Colonic mucosa (tissue), 4 donors: ENCODE results near the gene CCDC197. TPM values are rescaled to one million over a fixed set of nuclear protein-coding genes. Genes with fewer than 3 reads are reported as not detected.
A peak's percentile ranks its signal among the peaks of the same experiment; 100 is the strongest.

ENCODE experiments used
- DNase-seq: peaks from one replicate; pipeline ENCODE4 v3.0.0-alpha.2; 2020
- H3K27ac ChIP-seq: fragments of 200-600 bp; one replicate; pipeline ENCODE4 v1.8.0; 2021
- H3K27me3 ChIP-seq: fragments of 200-600 bp; one replicate; pipeline ENCODE4 v1.8.0; 2021
- H3K36me3 ChIP-seq: fragments of 200-600 bp; one replicate; pipeline ENCODE4 v1.8.0; 2021
- H3K4me1 ChIP-seq: fragments of 200-600 bp; one replicate; pipeline ENCODE4 v1.8.0; 2021; ENCODE audit warnings: mild to moderate bottlenecking
- H3K4me3 ChIP-seq: fragments of 200-600 bp; one replicate; pipeline ENCODE4 v1.8.0; 2021
- H3K9ac ChIP-seq, 2 donors: one replicate each; pipeline ENCODE4 v1.7.0; 2013; ENCODE audit warnings: control low read depth in 2 of 2, low read depth in 2 of 2, low read length in 2 of 2
- H3K9me3 ChIP-seq: fragments of 200-600 bp; one replicate; pipeline ENCODE4 v1.8.0; 2021
- CTCF ChIP-seq: fragments of 200-600 bp; IDR thresholded peaks from one replicate; pipeline ENCODE4 v1.8.0; 2022; ENCODE audit warnings: antibody characterized with exemption, mild to moderate bottlenecking
- intact Hi-C: fragments of 100-400 bp; cut with DNase I; formaldehyde crosslinking; loops from one replicate; pipeline ENCODE4 v1.14.1; 2022
- total RNA-seq, 2 donors: library from RNA; stranded (reverse); fragmentation: NEBNext Ultra II Directional in 1 of 2; extraction: Animal tissue kit (Norgen Biotek cat#: 25700) in 1 of 2; gene quantifications; one replicate each; pipeline ENCODE4 v1.2.1, GENCODE V29; 2021
- donor health status: healthy.
- donor health status: DM: no; HTN: no; CAD: no.
- donor health status: DM: no; HTN: no; CAD: no.

CCDC197 gene
- total RNA-seq, 2 donors from 2014 or later, result not detected

GRCh38 chr14:93959239-93960107 is 37.6 kb upstream of the CCDC197 start:
- Histone ChIP-seq H3K9ac (peak overlapping the region; percentile 21 to 53), H3K4me1 (no peaks in the 10 kb centered on the region)
- peak; percentile 55 for DNase-seq

DNA sequence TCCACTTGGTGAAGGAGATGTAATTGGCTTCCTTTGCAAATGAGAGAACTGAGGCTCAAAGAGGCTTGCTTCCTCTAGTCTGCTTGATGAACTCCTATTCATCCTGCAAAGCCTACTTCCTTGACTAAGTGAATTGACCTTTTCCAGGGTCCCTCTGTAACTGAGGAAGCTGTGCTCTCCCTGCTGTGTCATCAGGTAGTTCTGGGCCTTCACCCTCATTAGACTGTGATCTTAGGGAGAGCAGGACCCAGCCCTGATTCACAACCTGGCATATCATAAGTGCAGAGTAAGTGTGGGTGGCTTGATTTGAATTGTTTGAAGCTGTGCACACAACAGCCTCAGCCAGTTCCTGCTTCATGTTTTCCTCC is 37.0 kb upstream of the CCDC197 start:
- Histone ChIP-seq H3K27ac (peak overlapping the region; percentile 38), H3K36me3 (no peaks in the 10 kb centered on the region), H3K9me3 (no peaks in the 10 kb centered on the region), H3K9ac (no peak overlapping the region), H3K4me3 (no peak overlapping the region), H3K4me1 (no peaks in the 10 kb centered on the region), H3K27me3 (no peaks in the 10 kb centered on the region)
- TF ChIP-seq CTCF, result no peak
- intact Hi-C loops, result no loop called here
- no peak for DNase-seq

More at GRCh38 chr14:93959239-93960107, 37.6 kb upstream of the CCDC197 start:
- no peak overlapping the region for H3K4me3 ChIP-seq
- H3K36me3 ChIP-seq, result no peaks in the 10 kb centered on the region
- H3K9me3 ChIP-seq, result no peaks in the 10 kb centered on the region
- H3K27me3 ChIP-seq, result no peaks in the 10 kb centered on the region
- peak overlapping the region; percentile 38 for H3K27ac ChIP-seq
- TF ChIP-seq CTCF, result no peak
- intact Hi-C loops, result no loop called here

DNA sequence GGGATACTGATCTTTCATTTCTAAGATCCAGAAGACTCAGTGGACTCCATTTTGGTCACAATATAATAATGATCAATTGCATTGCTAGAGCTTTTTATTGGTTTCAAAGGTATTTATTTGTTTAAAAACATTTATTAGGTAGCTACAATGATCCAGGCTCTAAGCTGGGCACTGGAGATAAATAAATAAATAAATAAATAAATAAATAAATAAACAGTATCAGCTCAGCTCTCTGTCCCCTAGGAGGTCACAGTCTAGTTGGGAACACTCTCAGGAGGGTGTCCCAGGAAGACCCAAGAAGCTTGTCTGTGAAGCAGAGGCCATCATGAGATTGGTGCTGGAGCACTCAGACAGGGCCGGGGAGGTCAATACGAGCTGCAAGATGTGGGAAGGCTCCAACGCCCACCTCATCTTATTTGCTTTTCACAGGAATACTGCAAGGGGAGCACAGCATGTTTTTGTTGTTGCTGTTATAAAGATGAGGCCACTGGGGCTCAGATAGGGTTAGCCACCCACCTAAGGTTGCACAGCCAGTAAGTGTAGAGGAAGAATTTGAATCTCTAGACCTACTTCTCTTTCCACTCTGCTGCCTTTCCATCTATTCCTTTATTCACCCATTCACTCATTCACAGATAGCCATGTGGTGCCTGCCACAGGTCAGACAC is 36.2 kb upstream of the CCDC197 start:
- H3K27ac ChIP-seq, result peak overlapping the region; percentile 11
- H3K4me1 ChIP-seq, result no peaks in the 10 kb centered on the region
- H3K36me3 ChIP-seq, result no peaks in the 10 kb centered on the region
- intact Hi-C loops, result no loop called here
- no peak overlapping the region for H3K4me3 ChIP-seq
- H3K27me3 ChIP-seq, result no peaks in the 10 kb centered on the region
- DNase-seq, result no peak
- no peak for TF ChIP-seq CTCF
- no peaks in the 10 kb centered on the region for H3K9me3 ChIP-seq
- H3K9ac ChIP-seq, result no peak overlapping the region

- H3K9me3 ChIP-seq, result no peaks in the 10 kb centered on the region
- peak overlapping the region in 1 of 2 donors; percentile 6 for H3K9ac ChIP-seq
- H3K27ac ChIP-seq, result no peak overlapping the region
- H3K4me1 ChIP-seq, result no peaks in the 10 kb centered on the region
- no peak overlapping the region for H3K4me3 ChIP-seq
- no peaks in the 10 kb centered on the region for H3K36me3 ChIP-seq
- TF ChIP-seq CTCF, result no peak
- intact Hi-C loops, result no loop called here
- no peaks in the 10 kb centered on the region for H3K27me3 ChIP-seq
- no peak for DNase-seq
These were observed 35.5 kb upstream of the CCDC197 start for GRCh38 chr14:93961620-93962019.

DNA sequence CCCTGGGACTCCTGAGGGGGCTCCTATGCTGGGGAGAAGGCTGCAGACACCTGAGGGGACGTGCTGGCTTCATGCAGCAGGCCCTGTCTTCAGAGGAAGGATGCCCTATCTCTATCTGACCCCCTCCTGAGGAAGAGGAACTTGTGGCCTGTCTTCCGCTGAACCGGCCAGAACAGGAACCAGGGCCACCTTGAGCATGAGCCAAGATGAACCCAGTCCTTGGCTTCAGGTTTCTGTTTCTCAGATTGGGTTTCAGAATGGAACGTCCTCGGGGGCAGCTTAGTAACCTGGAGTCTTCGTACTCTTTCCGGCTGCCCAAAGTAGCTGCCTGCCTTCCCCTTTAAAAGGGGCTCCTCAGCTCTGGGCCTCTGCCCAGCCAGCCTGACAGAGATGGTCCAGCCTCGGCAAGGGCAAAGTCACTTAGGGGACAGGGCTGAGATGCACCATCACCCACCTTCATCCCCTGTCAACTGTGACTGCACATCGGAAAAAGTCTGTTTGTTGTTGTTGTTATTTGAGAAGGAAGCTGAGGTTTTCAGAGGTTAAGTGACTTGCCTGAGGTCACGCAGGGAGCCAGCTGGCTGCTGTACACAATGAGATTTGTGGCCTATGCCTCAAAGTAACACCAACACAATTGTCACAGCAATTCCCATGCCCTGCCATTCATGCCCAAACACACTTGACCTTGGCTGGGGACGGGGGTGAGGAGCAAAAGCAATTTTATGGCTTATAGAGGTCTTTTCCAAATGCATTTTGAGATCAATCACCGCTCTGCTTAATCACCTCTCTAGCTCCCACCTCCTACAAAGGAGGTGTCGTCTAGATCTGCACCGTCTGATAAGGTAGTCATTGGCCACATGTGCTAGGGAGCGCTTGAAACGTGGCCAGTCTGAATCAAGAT is 34.1 kb upstream of the CCDC197 start:
- Histone ChIP-seq H3K4me3 (no peak overlapping the region), H3K9me3 (no peaks in the 10 kb centered on the region), H3K27ac (peak overlapping the region; percentile 52), H3K36me3 (no peaks in the 10 kb centered on the region), H3K4me1 (no peaks in the 10 kb centered on the region), H3K9ac (peak overlapping the region; percentile 4 to 6), H3K27me3 (no peaks in the 10 kb centered on the region)
- no peak for TF ChIP-seq CTCF
- intact Hi-C loops, result no loop called here
- DNase-seq, result no peak
